Thyroid gland (tissue), 4 donors: ENCODE measurements around the gene MAN1B1.

ENCODE experiments used
- CTCF ChIP-seq, 6 experiments: fragments of 200-600 bp in 3 of 6; fragments of 450-650 bp in 3 of 6; sonication (generic) in 3 of 6; IDR thresholded peaks; one replicate each; pipeline ENCODE4 v1.5.1; 2016 to 2019; ENCODE audit warnings: antibody characterized with exemption in 6 of 6, mild to moderate bottlenecking in 2 of 6, inconsistent platforms in 1 of 6, moderate library complexity in 1 of 6
- POLR2A ChIP-seq, 2 donors: fragments of 450-650 bp; IDR thresholded peaks; one replicate each; pipeline ENCODE4 v1.6.1; 2017; ENCODE audit warnings: antibody characterized with exemption in 2 of 2, mild to moderate bottlenecking in 2 of 2, moderate library complexity in 1 of 2

GRCh38 chr9:137073992-137074399 is 12.8 kb upstream of the MAN1B1 start:
- TF ChIP-seq CTCF (IDR thresholded peaks at IDR 0.05) (no peak), POLR2A (IDR thresholded peaks at IDR 0.05) (no peak)
